Measurements from ENCODE around the gene GPRC5A.
"Not testable (repeated sequence)": the region's sequence is repeated elsewhere in the genome, so short reads cannot be mapped to it uniquely, and the experiment has no call there.

The GPRC5A gene, protein sequence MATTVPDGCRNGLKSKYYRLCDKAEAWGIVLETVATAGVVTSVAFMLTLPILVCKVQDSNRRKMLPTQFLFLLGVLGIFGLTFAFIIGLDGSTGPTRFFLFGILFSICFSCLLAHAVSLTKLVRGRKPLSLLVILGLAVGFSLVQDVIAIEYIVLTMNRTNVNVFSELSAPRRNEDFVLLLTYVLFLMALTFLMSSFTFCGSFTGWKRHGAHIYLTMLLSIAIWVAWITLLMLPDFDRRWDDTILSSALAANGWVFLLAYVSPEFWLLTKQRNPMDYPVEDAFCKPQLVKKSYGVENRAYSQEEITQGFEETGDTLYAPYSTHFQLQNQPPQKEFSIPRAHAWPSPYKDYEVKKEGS

DNA sequence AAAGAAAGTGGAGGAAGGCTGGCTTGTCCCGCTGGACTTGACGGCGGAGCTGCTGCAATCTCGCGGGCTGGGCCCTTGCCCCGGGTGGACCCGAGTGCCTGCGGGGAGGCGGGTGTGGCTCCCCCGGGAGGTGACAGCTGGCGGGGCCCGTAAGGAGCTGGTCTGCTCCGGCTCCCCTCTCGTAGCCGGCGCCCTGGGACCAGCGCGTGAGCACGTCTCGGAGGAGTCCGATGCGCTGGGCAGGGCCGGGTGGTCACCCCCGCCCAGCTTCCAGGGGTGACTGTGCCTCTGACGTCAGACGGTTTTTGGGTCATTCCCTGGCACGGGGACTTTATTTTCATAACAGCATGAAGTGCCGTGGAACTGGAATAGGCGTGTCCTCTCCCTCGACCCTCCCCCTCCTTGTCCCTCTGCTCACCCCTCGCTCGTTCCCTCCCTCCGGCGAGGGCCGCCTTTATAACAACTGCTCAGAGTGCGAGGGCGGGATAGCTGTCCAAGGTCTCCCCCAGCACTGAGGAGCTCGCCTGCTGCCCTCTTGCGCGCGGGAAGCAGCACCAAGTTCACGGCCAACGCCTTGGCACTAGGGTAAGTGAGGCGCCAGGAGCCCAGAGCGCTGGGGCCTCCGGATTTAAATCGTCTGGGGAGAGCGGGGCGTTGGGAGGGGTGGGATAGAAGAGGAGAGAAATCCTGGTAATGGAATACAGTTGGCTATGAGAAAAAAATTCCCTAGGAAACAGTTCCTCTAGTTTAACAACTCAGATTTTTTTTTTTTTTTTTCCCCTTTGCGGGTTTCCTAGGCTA lies at the start of gene GPRC5A:
GPRC5A (plus strand) TSS at position 483 of the 801 bp plus-strand sequence. CDS start 16,688 bp downstream, outside the sequence.
- peak; percentile 88 for DNase-seq (ENCODE audit: low read depth)
- peak within 1 kb of the TSS; percentile 62 for H3K4me3 ChIP-seq (ENCODE audit: low read length)
- TF ChIP-seq, protein P1, sequence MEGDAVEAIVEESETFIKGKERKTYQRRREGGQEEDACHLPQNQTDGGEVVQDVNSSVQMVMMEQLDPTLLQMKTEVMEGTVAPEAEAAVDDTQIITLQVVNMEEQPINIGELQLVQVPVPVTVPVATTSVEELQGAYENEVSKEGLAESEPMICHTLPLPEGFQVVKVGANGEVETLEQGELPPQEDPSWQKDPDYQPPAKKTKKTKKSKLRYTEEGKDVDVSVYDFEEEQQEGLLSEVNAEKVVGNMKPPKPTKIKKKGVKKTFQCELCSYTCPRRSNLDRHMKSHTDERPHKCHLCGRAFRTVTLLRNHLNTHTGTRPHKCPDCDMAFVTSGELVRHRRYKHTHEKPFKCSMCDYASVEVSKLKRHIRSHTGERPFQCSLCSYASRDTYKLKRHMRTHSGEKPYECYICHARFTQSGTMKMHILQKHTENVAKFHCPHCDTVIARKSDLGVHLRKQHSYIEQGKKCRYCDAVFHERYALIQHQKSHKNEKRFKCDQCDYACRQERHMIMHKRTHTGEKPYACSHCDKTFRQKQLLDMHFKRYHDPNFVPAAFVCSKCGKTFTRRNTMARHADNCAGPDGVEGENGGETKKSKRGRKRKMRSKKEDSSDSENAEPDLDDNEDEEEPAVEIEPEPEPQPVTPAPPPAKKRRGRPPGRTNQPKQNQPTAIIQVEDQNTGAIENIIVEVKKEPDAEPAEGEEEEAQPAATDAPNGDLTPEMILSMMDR (conservative IDR thresholded peaks at IDR 0.05; ENCODE audit: low read length), result peak; percentile 29

DNA sequence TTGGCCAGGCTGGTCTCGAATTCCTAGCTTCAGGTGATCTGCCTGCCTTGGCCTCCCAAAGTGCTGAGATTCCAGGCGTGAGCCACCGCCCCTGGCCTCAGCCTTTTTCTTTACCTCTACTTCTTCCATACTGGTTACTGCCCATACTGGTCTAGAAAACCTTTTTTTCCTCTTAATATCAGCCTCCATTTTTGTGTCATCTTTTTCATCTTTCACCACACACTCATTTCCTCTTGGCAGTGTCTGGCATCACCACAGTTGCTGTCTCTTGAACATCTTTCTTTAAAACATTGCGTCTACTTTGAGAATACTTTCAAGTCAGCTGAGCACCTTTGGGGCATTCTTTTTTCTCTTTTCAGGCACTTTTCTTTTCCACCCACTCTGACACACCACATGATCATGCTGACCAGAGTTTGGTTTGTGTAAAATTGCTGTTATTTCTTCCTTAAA lies 45.5 kb upstream of the GPRC5A start:
- H3K4me3 ChIP-seq (ENCODE audit: low read length), result no peak overlapping the region
- TF ChIP-seq, protein P1 (conservative IDR thresholded peaks at IDR 0.05; ENCODE audit: low read length), result no peak
- no peak for DNase-seq (ENCODE audit: low read depth)

DNA sequence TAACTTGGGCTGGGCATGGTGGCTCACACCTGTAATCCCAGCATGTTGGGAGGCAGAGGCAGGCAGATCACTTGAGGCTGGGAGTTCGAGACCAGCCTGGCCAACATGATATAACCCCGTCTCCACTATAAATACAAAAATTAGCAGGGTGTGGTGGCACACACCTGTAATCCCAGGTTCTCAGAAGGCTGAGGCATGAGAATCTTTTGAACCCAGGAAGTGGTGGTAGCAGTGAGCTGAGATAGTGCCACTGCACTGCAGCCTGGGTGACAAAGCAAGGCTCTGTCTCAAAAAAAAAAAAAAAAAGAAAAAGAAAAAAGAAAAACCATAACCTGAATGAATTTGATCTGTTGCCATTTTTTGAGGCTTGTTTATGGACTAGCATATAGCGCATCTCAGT lies 44.6 kb upstream of the GPRC5A start:
- H3K4me3 ChIP-seq (ENCODE audit: low read length); DNase-seq (ENCODE audit: low read depth): not testable (repeated sequence)

DNA sequence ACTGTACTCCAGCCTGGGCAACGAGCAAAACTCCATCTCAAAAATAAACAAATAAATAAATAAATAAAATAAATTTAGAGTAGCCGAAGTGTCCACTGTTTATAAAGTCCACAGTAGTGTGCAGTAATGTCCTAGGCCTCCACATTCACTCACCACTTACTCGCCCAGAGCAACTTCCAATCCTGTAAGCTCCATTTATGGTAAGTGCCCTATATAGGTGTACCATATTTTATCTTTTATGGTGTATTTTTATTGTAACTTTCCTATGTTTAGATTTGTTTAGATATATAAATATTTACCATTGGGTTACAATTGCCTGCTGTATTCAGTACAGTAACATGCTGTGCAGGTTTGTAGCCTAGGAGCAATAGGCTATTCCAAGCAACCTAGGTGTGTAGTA lies 37.9 kb upstream of the GPRC5A start:
- H3K4me3 ChIP-seq (ENCODE audit: low read length), result no peak overlapping the region
- TF ChIP-seq, protein P1 (conservative IDR thresholded peaks at IDR 0.05; ENCODE audit: low read length), result no peak
- DNase-seq (ENCODE audit: low read depth), result no peak

DNA sequence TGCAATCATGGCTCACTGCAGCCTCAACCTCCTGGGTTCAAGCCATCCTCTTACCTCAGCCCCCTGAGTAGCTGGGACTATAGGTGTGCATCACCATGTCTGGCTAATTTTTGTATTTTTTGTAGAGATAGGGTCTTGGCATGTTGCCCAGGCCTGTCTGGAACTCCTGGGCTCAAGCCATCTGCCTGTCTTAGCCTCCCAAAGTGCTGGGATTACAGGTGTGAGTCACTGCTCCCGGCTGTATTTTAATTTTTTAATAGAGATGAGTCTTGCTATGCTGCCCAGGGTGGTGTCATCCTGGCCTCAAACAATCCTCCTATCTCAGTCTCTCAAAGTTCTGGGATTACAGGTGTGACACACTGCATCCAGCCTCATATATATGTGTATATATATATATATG lies 31.7 kb upstream of the GPRC5A start:
- TF ChIP-seq, protein P1 (conservative IDR thresholded peaks at IDR 0.05; ENCODE audit: low read length), result no peak
- no peak overlapping the region for H3K4me3 ChIP-seq (ENCODE audit: low read length)
- no peak for DNase-seq (ENCODE audit: low read depth)

DNA sequence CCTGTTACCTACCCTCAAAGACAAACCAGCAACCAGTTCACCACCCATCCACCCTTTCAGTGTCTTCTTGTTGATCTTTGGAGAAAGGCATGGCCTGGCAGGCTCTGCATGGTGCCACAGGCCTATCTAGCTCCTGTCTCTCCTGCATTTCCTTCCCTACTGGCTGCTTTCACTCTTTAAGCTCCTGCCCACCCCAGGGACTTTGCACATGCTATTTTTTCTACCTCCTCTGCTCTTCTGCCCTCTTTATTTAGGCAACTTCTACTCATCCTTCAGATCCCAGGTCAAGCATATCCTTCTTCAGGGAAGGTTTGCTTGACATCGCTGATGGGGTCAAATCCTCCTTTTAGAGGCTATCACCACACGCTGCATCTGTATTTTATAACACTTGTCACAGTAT lies 27.1 kb upstream of the GPRC5A start:
- DNase-seq (ENCODE audit: low read depth), result no peak
- TF ChIP-seq, protein P1 (conservative IDR thresholded peaks at IDR 0.05; ENCODE audit: low read length), result no peak
- no peak overlapping the region for H3K4me3 ChIP-seq (ENCODE audit: low read length)

DNA sequence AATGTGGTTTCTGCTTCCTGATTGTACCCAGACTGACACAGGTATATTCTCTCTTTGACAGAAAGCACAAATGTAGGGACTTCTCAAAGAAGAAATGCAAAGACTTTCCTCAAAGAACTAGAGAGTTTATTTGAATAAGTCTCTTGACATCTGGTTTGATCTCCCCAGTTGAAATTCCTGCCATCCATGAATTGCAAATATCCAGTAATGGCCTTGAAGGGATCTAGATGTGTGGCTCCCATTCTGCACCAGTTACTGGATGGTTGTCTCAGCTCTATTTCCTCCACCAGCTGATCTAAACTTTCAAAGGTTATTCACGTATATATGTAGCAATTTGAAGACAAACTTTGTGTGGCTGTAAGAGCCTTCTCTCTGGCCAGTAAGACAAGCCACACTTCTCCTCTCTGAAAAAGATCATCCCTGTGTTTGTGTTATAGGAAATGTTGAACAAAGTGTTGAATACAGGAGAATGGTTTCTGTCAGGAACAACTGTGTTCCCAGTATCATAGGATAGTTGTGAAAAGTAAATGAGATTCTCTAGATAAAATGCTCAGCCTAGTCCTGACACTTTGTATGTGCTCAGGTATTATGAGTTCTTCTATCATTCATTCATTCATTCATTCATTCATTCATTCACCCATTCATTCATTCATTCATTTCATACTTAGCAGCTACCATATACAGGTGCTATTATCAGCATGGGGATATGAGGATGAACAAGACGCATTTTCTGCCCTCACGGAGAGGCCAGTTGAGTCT lies 22.7 kb upstream of the GPRC5A start:
- TF ChIP-seq, protein P1 (conservative IDR thresholded peaks at IDR 0.05; ENCODE audit: low read length), result no peak
- no peak overlapping the region for H3K4me3 ChIP-seq (ENCODE audit: low read length)
- DNase-seq (ENCODE audit: low read depth), result no peak

All from AG10803 (cell line).